DOHH2 (cell line): ENCODE measurements around the gene GGT6.

Source experiments
- CTCF ChIP-seq: fragments of 200-600 bp; sonication (generic); IDR thresholded peaks from one replicate; pipeline ENCODE4 v1.5.1; 2014; ENCODE audit warnings: antibody characterized with exemption, mild to moderate bottlenecking, low read depth, low read length; ENCODE audit not compliant: poor library complexity, severe bottlenecking
- EZH2phosphoT487 ChIP-seq: fragments of 200-600 bp; sonication (generic); IDR thresholded peaks from 2 replicates; pipeline ENCODE4 v1.6.1; 2017; ENCODE audit warnings: borderline replicate concordance, mild to moderate bottlenecking, antibody characterized with exemption, low read length, moderate library complexity, mixed read lengths

GRCh38 chr17:4594406-4594805 is 34.0 kb upstream of the GGT6 start:
- no peak for TF ChIP-seq CTCF
- no peak for TF ChIP-seq EZH2phosphoT487
